Measurements from ENCODE around the gene NCAN.

DNA sequence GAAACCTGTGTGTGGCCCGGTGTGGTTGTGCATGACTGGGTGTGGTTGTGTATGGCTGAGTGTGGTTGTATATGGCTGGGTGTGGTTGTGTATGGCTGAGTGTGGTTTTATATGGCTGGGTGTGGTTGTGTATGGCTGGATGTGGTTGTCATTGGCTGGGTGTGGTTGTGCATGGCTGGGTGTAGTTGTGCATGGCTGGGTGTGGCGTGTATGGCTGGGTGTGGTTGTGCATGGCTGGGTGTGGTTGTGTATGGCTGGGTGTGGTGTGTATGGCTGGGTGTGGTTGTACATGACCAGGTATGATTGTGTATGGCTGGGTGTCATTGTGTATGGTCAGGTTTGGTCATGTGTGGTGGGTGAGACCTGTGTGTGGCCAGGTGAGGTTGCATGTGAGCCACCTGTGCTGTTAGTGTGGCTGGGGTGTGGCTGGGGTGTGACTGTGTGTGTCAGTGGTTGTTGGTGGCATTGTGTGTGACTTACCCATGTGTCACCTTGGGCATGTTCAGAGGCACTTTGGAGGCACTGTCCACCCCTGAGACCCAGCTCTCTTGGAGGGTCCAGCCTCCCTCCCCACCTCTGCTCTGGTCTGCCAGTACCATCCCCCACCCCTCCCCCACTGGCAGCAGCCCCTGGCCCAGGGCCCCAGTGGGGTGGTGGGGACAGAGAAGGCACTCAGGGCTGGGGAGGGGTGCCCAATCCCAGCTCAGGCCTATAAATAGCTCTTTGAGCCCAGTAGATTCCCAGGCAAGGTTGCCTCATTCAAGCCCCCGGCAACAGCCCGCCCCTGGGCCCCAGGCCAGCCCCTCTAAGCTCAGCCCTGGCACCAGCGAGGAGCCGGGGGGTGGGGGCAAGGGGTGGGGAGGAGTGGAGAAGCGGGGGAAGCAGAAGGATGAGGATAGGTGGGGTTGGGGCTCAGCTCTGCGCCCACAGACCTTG is 3.9 kb upstream of the NCAN start:
- TF ChIP-seq POLR2A (IDR thresholded peaks at IDR 0.05; ENCODE audit: low read length) = no peak
- no peak for TF ChIP-seq GATA1 (IDR thresholded peaks at IDR 0.05; ENCODE audit: low read depth, low read length)

Data from erythroblast (primary cell).